DMS153 treated with DMSO at 0.1 percent for 48 hours (cell line): ENCODE data around the gene PRKRA.
"Not testable (repeated sequence)": the region's sequence is repeated elsewhere in the genome, so short reads cannot be mapped to it uniquely, and the experiment has no call there.

Experiments
- DNase-seq: peaks from one replicate; lab custom pipeline; 2025; ENCODE audit not compliant: unreplicated experiment; lab: John Stamatoyannopoulos, UW

Gene PRKRA

GRCh38 chr2:178414266-178415247, 36.4 kb downstream of the PRKRA start:
- DNase-seq: peak; percentile 92

- peak; percentile 58 for DNase-seq
Observed at GRCh38 chr2:178413472-178414265, 37.3 kb downstream of the PRKRA start.

- DNase-seq: not testable (repeated sequence)
Observed at GRCh38 chr2:178412453-178412852, 38.5 kb downstream of the PRKRA start.

GRCh38 chr2:178412047-178412446, 38.9 kb downstream of the PRKRA start:
- no peak for DNase-seq

- no peak for DNase-seq
Observed at GRCh38 chr2:178409261-178409660, 41.7 kb downstream of the PRKRA start.

- DNase-seq: peak; percentile 17
Observed at GRCh38 chr2:178404368-178404767, 46.6 kb downstream of the PRKRA start.

GRCh38 chr2:178403671-178404306, 47.2 kb downstream of the PRKRA start:
- DNase-seq: no peak

GRCh38 chr2:178401994-178402437, 49.0 kb downstream of the PRKRA start:
- no peak for DNase-seq

GRCh38 chr2:178397002-178397605, 53.9 kb downstream of the PRKRA start:
- DNase-seq: peak; percentile 72

GRCh38 chr2:178395941-178396570, 54.9 kb downstream of the PRKRA start:
- no peak for DNase-seq

- DNase-seq: no peak
Observed at GRCh38 chr2:178395295-178395694, 55.7 kb downstream of the PRKRA start.

- DNase-seq: no peak
Observed at GRCh38 chr2:178394859-178395258, 56.1 kb downstream of the PRKRA start.

- no peak for DNase-seq
Observed at GRCh38 chr2:178392215-178392614, 58.8 kb downstream of the PRKRA start.

- no peak for DNase-seq
Observed at GRCh38 chr2:178391701-178392100, 59.3 kb downstream of the PRKRA start.

- no peak for DNase-seq
Observed at GRCh38 chr2:178388287-178388686, 62.7 kb downstream of the PRKRA start.

- no peak for DNase-seq
Observed at GRCh38 chr2:178386986-178387597, 63.9 kb downstream of the PRKRA start.

GRCh38 chr2:178385595-178386148, 65.3 kb downstream of the PRKRA start:
- no peak for DNase-seq

GRCh38 chr2:178383718-178384117, 67.3 kb downstream of the PRKRA start:
- DNase-seq: no peak
